Glomerular visceral epithelial cell (primary cell): ENCODE data around the gene CDKN2B.
A peak's percentile ranks its signal among the peaks of the same experiment; 100 is the strongest.
"Not testable (repeated sequence)": the region's sequence is repeated elsewhere in the genome, so short reads cannot be mapped to it uniquely, and the experiment has no call there.

Experiments
- DNase-seq: peaks from one replicate; pipeline ENCODE4 v3.0.0-alpha.2; 2016; ENCODE audit errors: extremely low spot score

Gene CDKN2B

GRCh38 chr9:22008717-22009505 is at the start of gene CDKN2B:
TSS of gene CDKN2B (minus strand) at chr9:22009305. CDS start at chr9:22008953, 352 bp downstream.
- DNase-seq: peak; percentile 99

GRCh38 chr9:22057972-22058371 is 48.9 kb upstream of the CDKN2B start:
- DNase-seq: not testable (repeated sequence)

DNA sequence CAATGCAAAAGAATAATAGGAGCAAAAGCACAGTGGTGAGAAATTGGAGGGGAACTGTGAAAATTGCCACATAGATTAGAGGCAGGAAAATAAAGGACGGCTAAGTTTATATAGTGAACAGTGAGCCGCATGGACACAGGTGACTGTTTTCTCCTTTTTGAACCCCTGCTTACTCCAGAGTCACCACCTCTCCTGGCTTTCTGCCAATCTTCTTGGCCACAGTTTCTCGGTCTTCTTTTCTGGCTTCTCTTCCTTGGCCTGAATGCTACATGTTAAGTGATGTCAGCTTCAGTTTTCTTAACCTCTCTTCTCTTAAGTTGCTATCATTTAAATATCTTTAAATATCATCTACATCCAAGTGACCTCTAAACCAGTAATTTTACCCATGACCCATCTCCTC is 47.3 kb upstream of the CDKN2B start:
- no peak for DNase-seq

- no peak for DNase-seq
Observed at GRCh38 chr9:22055090-22055489, 46.0 kb upstream of the CDKN2B start.

DNA sequence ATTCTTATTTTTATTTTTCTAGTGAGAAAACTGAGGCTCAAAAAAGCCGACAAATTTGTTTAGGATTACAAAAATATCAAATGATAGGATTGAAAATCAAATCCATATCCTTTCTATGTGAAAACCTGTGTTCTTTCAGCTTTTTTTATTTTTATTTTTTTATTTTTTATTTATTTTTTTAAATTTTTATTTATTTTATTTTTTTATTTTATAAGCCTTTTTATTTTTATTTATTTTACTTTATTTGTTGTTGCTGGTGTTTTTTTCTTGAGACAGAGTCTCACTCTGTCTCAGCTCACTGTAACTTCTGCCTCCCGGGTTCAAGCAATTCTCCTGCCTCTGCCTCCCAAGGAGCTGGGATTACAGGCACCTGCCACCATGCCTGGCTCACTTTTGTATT is 45.4 kb upstream of the CDKN2B start:
- DNase-seq: no peak

DNA sequence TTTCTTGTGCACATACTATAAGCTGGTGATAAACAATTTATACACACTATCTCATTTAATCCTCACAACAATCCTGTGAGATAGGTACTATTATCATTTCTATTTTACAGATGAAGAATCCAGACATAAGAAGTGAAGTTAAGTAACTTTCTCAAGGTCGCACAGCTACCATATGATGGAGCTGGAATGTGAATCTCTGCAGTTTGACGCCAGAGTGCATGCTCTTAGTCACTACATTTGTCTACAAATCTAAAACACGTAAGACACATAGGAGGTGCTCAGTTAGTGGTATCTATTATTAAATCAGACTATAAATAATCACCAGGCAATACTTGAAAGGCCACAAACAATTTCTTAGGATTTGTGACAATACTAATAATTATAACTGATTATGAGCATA is 45.0 kb upstream of the CDKN2B start:
- DNase-seq: no peak

- DNase-seq: peak; percentile 19
Observed at GRCh38 chr9:22053178-22053577, 44.1 kb upstream of the CDKN2B start.

GRCh38 chr9:22052376-22052945 is 43.4 kb upstream of the CDKN2B start:
- DNase-seq: peak; percentile 98

DNA sequence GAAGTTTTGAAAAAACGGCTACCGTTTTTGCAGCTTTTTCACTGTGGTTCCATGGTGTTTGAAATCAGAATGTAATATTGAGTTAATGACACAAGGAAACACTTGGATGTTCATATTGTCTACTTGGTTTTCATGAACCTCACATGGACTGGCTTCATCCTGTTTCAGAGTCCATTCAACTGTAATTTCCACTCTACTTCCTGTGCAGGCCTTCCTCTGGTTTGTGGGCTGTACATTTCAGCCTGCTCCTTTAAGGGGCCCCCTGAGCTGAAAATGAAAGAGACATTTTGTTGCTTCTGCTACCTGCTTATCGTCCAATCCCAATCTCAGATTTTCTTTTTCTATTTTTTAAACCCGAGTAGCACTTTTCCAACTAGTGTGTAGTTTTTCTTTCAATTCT is 41.8 kb upstream of the CDKN2B start:
- peak; percentile 13 for DNase-seq

- DNase-seq: peak; percentile 26
Observed at GRCh38 chr9:22049411-22049810, 40.3 kb upstream of the CDKN2B start.

GRCh38 chr9:22047596-22047995 is 38.5 kb upstream of the CDKN2B start:
- no peak for DNase-seq

- no peak for DNase-seq
Observed at GRCh38 chr9:22046243-22046885, 37.3 kb upstream of the CDKN2B start.

DNA sequence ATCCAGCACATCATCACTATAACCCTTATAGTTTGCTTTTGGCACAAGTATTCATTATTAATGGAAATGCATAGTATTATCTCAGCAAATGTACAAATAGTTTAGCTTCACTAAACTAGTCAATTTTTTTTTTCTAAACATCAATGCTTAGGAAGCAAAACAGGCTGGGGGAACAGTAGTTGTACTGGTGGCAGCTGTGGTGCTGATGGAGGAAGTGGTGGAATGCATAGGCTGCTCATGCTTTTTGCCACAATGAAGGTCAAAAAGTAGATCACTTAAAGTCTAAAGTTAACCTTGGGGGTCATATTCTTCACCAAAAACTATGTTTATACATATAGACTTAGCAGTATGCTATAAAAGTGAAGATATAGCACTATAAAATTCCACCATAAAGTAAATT is 36.3 kb upstream of the CDKN2B start:
- no peak for DNase-seq

DNA sequence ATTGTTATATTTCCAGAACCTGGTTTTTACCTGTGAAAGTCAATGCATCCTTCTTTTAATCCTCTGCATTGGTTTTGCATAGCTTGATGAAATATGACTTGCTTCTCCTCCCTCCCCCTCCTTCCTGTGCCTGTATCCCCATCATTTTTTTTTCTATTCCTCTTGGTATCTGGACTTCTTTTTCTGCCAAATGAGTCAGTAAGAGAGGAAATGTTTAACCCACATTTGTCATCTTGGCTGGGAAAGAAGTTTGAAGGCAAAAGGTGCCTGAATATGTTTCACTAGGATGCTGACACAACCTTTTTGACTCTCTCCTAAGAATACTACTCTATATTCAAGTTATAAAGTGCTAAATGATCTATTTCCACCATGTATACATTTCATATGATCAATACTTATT is 35.5 kb upstream of the CDKN2B start:
- DNase-seq: peak; percentile 80

- no peak for DNase-seq
Observed at GRCh38 chr9:22043928-22044327, 34.8 kb upstream of the CDKN2B start.

GRCh38 chr9:22041775-22042174 is 32.7 kb upstream of the CDKN2B start:
- DNase-seq: peak; percentile 20

DNA sequence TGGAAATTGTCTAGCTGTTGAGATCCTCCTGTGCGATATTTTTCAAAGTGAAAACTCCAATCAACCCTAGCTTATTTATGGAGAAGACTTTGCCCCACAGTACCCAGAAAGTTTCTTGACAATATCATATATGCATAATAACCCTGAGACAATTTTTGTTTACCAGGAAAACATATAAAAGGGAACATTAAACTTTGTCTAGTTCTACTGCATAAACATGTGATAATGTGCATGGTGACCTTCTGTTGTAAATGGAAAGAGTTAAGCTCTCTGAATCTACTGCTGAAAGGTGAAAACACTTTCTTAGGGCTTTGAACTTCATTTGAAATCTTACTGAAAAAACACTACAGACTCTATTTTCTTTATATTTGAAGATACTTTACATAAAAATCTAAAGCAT is 32.2 kb upstream of the CDKN2B start:
- no peak for DNase-seq

DNA sequence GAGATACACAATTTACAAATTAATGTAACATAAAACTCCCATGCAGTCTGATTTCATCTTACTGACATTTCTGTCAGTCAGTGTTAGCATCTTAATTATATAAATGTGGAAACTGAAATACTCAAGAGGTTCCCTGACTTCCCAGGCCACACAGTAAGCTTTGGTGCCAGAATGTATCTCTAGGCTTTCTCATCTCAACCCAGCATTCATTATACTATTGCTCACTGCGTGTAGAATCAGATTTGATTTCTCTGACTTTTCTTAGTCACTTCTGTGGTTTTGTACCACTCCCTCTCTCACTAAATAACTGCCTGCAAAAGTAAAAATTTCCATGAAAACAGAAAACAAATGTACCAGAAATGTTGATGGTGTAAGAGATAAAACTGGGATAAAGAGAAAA is 31.7 kb upstream of the CDKN2B start:
- DNase-seq: peak; percentile 38

DNA sequence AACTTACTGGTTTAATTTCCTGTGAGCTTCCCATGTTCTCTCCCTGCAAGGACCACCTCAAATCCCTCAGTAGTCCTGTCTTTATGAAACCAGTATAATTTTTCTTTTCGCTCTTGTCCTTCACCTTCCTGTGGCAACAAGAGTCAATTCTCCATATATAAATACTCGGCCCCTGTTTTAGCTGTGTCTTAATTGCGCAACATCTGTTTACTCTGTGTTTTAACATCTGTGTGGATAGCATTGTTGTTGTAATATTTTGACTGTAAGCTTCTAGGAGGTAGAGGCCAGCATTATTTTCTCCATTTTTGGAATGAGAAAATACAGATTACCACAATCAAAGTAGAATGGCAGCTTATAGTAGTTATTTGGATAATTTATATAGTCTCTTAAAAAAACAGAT is 30.2 kb upstream of the CDKN2B start:
- no peak for DNase-seq

- peak; percentile 36 for DNase-seq
Observed at GRCh38 chr9:22037954-22038690, 29.0 kb upstream of the CDKN2B start.

DNA sequence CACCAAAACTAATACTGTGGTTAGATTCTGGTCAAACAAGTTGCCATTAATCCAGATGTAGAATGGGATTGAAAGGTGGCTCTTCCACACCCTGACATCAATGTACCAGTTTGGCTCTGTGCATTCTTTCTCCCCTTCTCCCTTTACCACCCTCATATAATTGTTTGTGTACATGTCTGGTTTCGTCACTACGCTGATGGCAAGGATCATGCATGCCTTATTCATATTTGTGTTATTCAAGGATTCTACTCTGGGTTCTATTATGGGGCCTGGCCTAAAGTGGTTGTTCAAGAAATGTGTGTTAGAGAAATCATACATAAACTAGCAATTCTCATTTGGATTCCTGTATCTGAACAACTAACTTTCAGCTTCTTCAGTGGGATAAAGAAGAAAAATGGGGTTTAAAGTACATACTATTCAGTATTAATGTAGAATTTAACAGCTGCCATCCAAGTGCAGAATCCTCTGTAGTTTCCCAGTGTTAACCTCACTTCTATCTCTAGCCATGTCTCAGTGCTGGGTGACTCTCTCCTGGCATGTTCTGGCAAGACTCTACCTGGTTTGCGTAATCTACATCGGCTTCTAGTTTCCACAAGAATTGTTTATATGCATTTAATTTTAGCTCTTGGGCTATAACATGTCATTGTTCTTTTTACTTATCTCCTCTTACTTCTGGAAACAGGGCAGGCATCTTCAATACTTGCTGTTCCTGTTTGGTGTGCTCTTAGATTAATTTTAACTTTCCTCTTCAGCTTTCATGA is 27.9 kb upstream of the CDKN2B start:
- DNase-seq: no peak

DNA sequence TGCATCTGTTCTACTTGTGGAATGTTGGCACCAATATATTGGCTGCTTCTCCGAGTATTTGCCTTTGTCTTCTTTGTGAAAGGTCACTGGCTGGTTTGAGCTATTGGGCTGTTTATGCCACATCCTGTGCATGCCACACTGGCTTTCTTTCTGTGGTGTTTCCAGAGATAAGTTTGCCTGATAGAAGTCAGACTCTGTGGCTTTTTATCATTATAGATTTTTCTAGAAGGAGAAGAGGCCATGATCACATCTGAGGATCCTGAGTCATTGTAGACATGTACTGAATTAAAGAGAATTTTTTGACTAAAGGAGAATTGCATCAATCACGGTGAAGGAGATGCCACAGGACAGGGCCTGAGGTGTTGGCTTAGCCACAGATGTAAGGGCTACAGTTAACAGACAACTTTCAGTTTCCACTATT is 26.5 kb upstream of the CDKN2B start:
- no peak for DNase-seq
